ENCODE results near the gene ZNF419.
"Not testable (repeated sequence)": the region's sequence is repeated elsewhere in the genome, so short reads cannot be mapped to it uniquely, and the experiment has no call there.

The ZNF419 gene

DNA sequence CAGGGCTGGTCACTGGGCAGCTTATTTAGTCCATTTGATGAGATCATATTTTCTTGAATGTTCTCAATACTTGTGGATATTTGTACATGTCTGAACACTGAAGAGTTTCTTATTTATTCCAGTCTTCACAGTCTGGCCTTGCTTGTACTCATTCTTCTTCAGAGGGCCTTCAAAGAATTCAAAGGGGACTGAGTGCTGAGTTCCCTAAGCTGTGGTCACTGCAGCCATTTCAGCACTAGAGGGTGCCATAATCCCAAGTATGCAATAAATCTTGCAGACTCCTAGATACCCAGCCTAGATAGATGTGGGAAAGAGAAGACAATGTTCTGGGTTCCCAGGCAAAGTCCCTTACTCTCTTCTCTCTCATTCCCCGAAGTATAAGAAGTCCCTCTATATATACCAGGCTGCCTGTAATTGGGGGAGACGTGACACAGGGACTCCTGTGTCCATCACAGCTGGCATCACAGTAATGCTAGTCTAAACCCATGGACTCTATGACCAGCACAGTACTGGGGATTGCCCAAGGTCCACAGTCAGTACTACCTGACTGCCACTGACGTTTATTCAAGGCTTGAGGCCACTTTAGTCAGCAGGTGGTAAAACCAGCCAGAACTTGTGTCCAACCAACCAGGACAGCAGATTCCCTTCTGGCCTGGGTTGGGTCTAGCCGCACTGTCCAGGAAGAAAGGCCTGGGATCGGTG, 21.7 kb upstream of the ZNF419 start:
- no peak for DNase-seq (ENCODE audit: low read depth)
- TF ChIP-seq, protein P1, sequence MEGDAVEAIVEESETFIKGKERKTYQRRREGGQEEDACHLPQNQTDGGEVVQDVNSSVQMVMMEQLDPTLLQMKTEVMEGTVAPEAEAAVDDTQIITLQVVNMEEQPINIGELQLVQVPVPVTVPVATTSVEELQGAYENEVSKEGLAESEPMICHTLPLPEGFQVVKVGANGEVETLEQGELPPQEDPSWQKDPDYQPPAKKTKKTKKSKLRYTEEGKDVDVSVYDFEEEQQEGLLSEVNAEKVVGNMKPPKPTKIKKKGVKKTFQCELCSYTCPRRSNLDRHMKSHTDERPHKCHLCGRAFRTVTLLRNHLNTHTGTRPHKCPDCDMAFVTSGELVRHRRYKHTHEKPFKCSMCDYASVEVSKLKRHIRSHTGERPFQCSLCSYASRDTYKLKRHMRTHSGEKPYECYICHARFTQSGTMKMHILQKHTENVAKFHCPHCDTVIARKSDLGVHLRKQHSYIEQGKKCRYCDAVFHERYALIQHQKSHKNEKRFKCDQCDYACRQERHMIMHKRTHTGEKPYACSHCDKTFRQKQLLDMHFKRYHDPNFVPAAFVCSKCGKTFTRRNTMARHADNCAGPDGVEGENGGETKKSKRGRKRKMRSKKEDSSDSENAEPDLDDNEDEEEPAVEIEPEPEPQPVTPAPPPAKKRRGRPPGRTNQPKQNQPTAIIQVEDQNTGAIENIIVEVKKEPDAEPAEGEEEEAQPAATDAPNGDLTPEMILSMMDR (IDR thresholded peaks at IDR 0.05; ENCODE audit: control insufficient read depth, insufficient read depth, low read depth, low read length, missing control alignments) = peak; percentile 71
- H3K4me3 ChIP-seq (ENCODE audit: control insufficient read depth, low read depth, low read length) = no peak overlapping the region

DNA sequence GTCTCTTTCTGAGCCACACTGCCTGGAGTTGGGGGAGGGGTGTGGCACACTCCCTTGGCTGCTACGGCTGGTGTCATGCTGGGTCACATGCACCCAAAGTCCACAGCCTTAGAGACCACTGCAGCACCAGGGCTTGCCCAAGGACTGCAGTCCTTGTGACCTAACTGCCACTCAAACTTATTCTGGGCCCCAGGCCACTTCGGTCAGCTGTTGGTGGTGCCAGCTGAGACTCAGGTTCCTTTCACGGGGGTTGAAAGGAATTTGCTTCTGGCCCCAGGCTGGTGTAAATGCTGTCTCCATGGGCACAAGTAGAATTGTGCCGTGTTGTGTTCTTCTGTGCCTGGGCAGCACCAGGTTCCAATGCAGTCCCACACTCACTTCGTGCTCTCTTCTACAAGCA, 21.1 kb upstream of the ZNF419 start:
- no peak overlapping the region for H3K4me3 ChIP-seq (ENCODE audit: control insufficient read depth, low read depth, low read length)
- DNase-seq (ENCODE audit: low read depth) = no peak
- TF ChIP-seq, protein P1 (IDR thresholded peaks at IDR 0.05; ENCODE audit: control insufficient read depth, insufficient read depth, low read depth, low read length, missing control alignments) = no peak

DNA sequence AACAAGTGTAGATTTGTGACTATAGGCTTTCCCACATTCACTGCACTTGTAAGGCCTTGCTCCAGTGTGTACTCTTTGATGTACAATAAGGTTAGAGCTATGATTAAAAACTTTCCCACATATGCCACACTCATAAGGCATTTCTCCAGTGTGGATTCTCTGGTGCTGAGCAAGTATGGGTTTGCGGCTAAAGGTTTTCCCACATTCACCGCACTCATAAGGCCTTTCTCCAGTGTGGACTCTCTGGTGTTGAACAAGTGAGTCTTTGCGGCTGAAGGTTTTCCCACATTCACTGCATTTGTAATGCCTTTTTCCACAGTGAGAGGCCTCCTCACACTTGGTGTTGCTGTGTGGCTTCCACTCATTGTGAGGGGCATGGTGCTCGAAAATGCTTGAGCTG, 13.9 kb upstream of the ZNF419 start:
- DNase-seq (ENCODE audit: low read depth) = no peak
- H3K4me3 ChIP-seq (ENCODE audit: control insufficient read depth, low read depth, low read length) = no peak overlapping the region
- TF ChIP-seq, protein P1 (IDR thresholded peaks at IDR 0.05; ENCODE audit: control insufficient read depth, insufficient read depth, low read depth, low read length, missing control alignments) = no peak

GRCh38 chr19:57477191-57478008, 10.2 kb upstream of the ZNF419 start, which contains the start of gene ZNF772:
ZNF772 (minus strand) TSS chr19:57477566; CDS start chr19:57477309, 257 bp downstream.
- TF ChIP-seq, protein P1 (IDR thresholded peaks at IDR 0.05; ENCODE audit: control insufficient read depth, insufficient read depth, low read depth, low read length, missing control alignments) = peak; percentile 77
- H3K4me3 ChIP-seq (ENCODE audit: control insufficient read depth, low read depth, low read length) = peak within 1 kb of the TSS; percentile 54
- DNase-seq (ENCODE audit: low read depth) = peak; percentile 79

GRCh38 chr19:57488299-57488644, 722 bp downstream of the ZNF419 start:
- peak overlapping the region; percentile 53 for H3K4me3 ChIP-seq (ENCODE audit: control insufficient read depth, low read depth, low read length)
- peak; percentile 11 for DNase-seq (ENCODE audit: low read depth)

DNA sequence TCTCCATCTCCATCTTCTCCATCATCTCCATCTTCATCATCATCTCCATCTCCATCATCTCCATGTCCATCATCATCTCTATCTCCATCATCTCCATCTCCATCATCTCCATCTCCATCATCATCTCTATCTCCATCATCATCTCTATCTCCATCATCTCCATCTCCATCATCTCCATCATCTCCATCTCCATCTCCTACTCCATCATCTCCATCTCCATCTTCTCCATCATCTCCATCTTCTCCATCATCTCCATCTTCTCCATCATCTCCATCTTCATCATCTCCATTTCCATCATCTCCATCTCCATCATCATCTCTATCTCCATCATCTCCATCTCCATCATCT, 11.8 kb downstream of the ZNF419 start:
- DNase-seq (ENCODE audit: low read depth); H3K4me3 ChIP-seq (ENCODE audit: control insufficient read depth, low read depth, low read length): not testable (repeated sequence)

- peak; percentile 62 for DNase-seq (ENCODE audit: low read depth)
- peak within 1 kb of the TSS; percentile 71 for H3K4me3 ChIP-seq (ENCODE audit: control insufficient read depth, low read depth, low read length)
Measured at GRCh38 chr19:57499680-57500395, 12.3 kb downstream of the ZNF419 start, which contains the start of gene ZNF773. ZNF773 (plus strand) TSS chr19:57499938; CDS start chr19:57500081, 143 bp downstream.

GRCh38 chr19:57500400-57500799, 12.8 kb downstream of the ZNF419 start:
- DNase-seq (ENCODE audit: low read depth) = not testable (repeated sequence)
- peak overlapping the region; percentile 65 for H3K4me3 ChIP-seq (ENCODE audit: control insufficient read depth, low read depth, low read length)

Data from AG09309 (cell line).